Common myeloid progenitor, CD34-positive (primary cell): ENCODE data around the gene PPAN.

ENCODE experiments used
- CTCF ChIA-PET: fragments of 350-600 bp; sonication (Branson Sonifier 250); formaldehyde crosslinking; loops from one replicate; lab custom pipeline; 2021; ENCODE audit warnings: antibody characterized with exemption; lab: Charles Lee
- POLR2A ChIA-PET: fragments of 350-600 bp; sonication (Branson Sonifier 250); formaldehyde crosslinking; loops from one replicate; lab custom pipeline; 2021; ENCODE audit warnings: antibody characterized with exemption; lab: Charles Lee
- DNase-seq, 3 donors: peaks; one replicate each; pipeline versions ENCODE4 v3.0.0 to v3.0.0-alpha.2; 2013
- H3K27ac ChIP-seq, 2 experiments: 1 replicate in 1 of 2; 2 replicates in 1 of 2; pipeline ENCODE4 v1.7.0; 2013; ENCODE audit warnings: inconsistent platforms in 2 of 2, low read length in 2 of 2, mild to moderate bottlenecking in 2 of 2, low read depth in 1 of 2, moderate library complexity in 1 of 2; ENCODE audit not compliant: severe bottlenecking in 2 of 2, insufficient read depth in 1 of 2, poor library complexity in 1 of 2
- H3K27me3 ChIP-seq, 5 experiments: replicated peaks in 2 of 5; 1 replicate in 3 of 5; 2 replicates in 2 of 5; pipeline versions ENCODE4 v1.6.1 to v1.7.0; 2013; ENCODE audit warnings: low read length in 4 of 5, mild to moderate bottlenecking in 2 of 5, moderate library complexity in 2 of 5, inconsistent platforms in 1 of 5; ENCODE audit not compliant: insufficient read depth in 5 of 5, control insufficient read depth in 4 of 5
- H3K36me3 ChIP-seq, 4 experiments: 1 replicate in 2 of 4; 2 replicates in 2 of 4; pipeline versions ENCODE4 v1.6.1 to v1.7.0; 2013; ENCODE audit warnings: low read length in 3 of 4, control low read depth in 1 of 4, mild to moderate bottlenecking in 1 of 4; ENCODE audit not compliant: control insufficient read depth in 4 of 4, insufficient read depth in 4 of 4
- H3K4me1 ChIP-seq, 4 experiments: 1 replicate in 3 of 4; 2 replicates in 1 of 4; pipeline versions ENCODE4 v1.6.1 to v1.7.1; 2013; ENCODE audit warnings: low read length in 3 of 4, mild to moderate bottlenecking in 3 of 4, control low read depth in 1 of 4, inconsistent platforms in 1 of 4, moderate library complexity in 1 of 4; ENCODE audit not compliant: control insufficient read depth in 4 of 4, insufficient read depth in 4 of 4; ENCODE audit errors: control extremely low read depth in 1 of 4
- H3K4me3 ChIP-seq, 7 experiments: 1 replicate in 4 of 7; 2 replicates in 3 of 7; pipeline versions ENCODE4 v1.5.1 to v1.7.0; 2013; ENCODE audit warnings: mild to moderate bottlenecking in 7 of 7, low read length in 6 of 7, moderate library complexity in 6 of 7, inconsistent platforms in 2 of 7, low read depth in 2 of 7, control low read depth in 1 of 7; ENCODE audit not compliant: insufficient read depth in 4 of 7, control insufficient read depth in 1 of 7; ENCODE audit errors: extremely low read depth in 1 of 7
- H3K9me3 ChIP-seq, 5 experiments: 1 replicate in 4 of 5; 2 replicates in 1 of 5; pipeline versions ENCODE4 v1.6.1 to v1.7.1; 2013; ENCODE audit warnings: low read length in 4 of 5, mild to moderate bottlenecking in 2 of 5, inconsistent platforms in 1 of 5, low read depth in 1 of 5, moderate library complexity in 1 of 5; ENCODE audit not compliant: control insufficient read depth in 4 of 5, insufficient read depth in 2 of 5; ENCODE audit errors: control extremely low read depth in 1 of 5
- WGBS: methylation state at CpG from one replicate; pipeline ENCODE4 v1.1.5; 2013; ENCODE audit not compliant: insufficient coverage; 5-methylcytosine and 5-hydroxymethylcytosine counted together

The PPAN gene

DNA sequence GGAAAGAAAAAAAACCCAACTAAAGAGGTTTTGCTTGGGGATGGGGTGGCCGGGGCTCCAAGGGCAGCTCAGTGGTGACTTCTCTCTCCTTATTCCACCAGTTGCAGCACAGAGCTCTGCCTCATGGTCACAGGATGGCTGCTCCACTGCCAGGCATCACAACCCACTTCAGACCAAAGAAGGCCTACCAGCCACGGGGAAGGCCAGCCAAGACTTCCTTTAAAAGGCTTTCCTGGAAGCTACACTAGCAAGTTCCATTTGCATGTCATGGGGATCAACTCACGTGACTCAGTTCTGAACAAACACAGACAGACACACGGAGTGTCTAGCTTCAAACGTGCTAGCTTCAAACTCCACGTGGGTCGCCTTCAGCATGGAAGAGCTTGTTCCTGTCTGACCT is 26.7 kb downstream of the PPAN start:
- ChIA-PET CTCF (interaction anchor here (1.1 to 2.5 kb wide), 2 partner anchors 10 to 25 kb away, joined by 3 to 7 read pairs; no protein-coding TSS in a partner anchor), POLR2A (interaction anchor here (0.6 kb wide), 1 partner anchor 36 kb away, joined by 4 read pairs; no protein-coding TSS in a partner anchor)
- H3K4me1 ChIP-seq, result no peaks in the 10 kb centered on the region
- peaks cover 2 to 77% (median 54%) of the 10 kb centered on the region in 4 experiments for H3K36me3 ChIP-seq
- H3K9me3 ChIP-seq, result no peaks in the 10 kb centered on the region
- H3K27ac ChIP-seq, result no peak overlapping the region
- no peak for DNase-seq
- H3K27me3 ChIP-seq, result no peaks in the 10 kb centered on the region
- H3K4me3 ChIP-seq, result no peak overlapping the region
- WGBS, result no CpG with 5 or more reads among the region's 7 CpGs

DNA sequence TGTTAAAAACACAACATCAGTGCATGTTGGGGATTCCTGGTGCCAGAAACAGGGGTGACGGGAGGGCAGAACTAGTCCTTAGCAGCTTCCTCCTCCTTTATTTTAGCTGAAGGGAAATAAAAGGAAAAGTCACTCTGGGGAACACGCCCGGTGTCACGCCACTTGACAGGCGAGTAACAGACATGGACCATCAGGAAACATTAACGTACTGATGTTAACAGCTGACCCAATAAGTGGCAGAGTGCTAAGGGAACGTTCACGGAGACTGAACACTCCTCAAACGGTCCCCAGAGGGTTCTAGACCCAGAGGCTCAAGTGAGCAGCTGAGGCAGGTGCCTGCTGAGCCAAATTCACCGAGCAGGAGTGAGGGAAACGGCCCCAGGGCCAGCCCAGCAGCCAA is 27.4 kb downstream of the PPAN start:
- Histone ChIP-seq H3K36me3 (peaks cover 2 to 79% (median 59%) of the 10 kb centered on the region in 4 experiments), H3K4me1 (no peaks in the 10 kb centered on the region), H3K4me3 (no peak overlapping the region), H3K27ac (no peak overlapping the region), H3K9me3 (no peaks in the 10 kb centered on the region), H3K27me3 (no peaks in the 10 kb centered on the region)
- ChIA-PET CTCF (interaction anchor here (1.1 to 2.5 kb wide), 2 partner anchors 9 to 24 kb away, joined by 3 to 7 read pairs; no protein-coding TSS in a partner anchor), POLR2A (no interaction called here)
- WGBS, result 94% methylated on average over 10 of the region's 11 CpGs
- no peak for DNase-seq

DNA sequence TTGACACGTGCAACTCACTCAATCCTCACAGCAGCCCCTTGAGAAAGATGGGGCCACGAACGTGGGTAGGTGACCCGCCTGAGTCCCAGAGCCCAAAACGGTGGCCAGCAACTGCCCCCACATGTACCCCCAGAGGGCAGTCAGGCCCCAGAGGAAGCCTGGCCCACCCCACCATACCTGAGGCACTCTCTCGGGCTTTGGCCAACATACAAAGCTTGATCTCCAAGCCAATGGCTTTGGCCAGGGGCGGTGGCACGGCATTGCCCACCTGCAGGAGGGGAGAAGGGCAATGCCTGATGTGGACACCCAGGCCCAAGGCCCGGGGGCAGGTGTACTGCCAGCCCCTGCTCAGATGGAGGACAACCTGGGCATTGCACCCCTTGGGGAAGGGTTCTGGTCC is 27.9 kb downstream of the PPAN start:
- Histone ChIP-seq H3K9me3 (no peaks in the 10 kb centered on the region), H3K27ac (no peak overlapping the region), H3K4me3 (no peak overlapping the region), H3K27me3 (no peaks in the 10 kb centered on the region), H3K4me1 (no peaks in the 10 kb centered on the region), H3K36me3 (peaks cover 2 to 81% (median 63%) of the 10 kb centered on the region in 4 experiments)
- no peak for DNase-seq
- WGBS, result 95% methylated on average over 5 of the region's 9 CpGs
- ChIA-PET POLR2A (no interaction called here), CTCF (interaction anchor here (2.5 kb wide), 1 partner anchor 8 kb away, joined by 7 read pairs; no protein-coding TSS in a partner anchor)

DNA sequence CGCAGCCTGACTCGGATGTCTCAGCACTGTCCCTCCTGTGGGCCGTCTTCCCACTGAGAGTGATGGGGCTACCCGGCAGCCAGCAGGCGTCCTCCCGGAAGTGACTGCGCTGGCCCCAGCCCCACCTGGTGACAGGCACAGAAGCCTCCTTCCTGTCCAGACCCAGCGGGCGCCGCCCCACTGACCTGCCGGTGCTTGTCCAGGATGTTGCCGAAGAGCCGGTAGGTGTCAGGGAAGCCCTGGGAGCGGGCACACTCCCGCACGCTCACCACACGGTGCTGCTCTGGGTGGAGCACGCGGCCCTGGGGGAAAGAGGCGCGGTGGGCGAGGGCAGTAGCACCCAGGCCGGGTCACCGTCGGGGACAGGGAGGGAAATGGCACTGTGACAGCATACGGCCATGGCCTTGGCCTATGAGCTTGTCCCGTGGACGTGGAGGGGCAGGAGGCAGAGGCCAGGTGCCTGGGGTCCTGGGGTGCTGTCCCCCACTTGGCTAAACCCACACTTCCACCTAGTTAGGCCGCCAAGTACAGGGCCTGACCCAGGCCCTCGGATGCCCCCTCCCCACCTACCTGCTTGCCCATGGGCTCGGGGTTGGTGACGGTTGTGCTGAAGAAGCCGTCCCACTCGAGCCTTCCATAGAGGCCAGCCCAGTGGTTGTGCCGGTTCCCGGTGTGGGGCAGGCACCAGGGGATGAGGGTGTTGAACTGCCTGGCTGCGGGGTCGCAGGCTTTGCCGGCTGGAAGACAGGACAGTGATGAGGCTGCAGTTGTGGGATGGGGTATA is 29.6 kb downstream of the PPAN start:
- Histone ChIP-seq H3K9me3 (no peaks in the 10 kb centered on the region), H3K4me3 (no peak overlapping the region), H3K27me3 (no peaks in the 10 kb centered on the region), H3K27ac (no peak overlapping the region), H3K4me1 (no peaks in the 10 kb centered on the region), H3K36me3 (peaks cover 2 to 91% (median 65%) of the 10 kb centered on the region in 4 experiments)
- ChIA-PET CTCF (interaction anchor here (0.8 kb wide), 1 partner anchor 47 kb away, joined by 3 read pairs; no protein-coding TSS in a partner anchor), POLR2A (interaction anchor here (0.6 kb wide), 1 partner anchor 7 kb away, joined by 3 read pairs; no protein-coding TSS in a partner anchor)
- WGBS, result 98% methylated on average over 39 of the region's 39 CpGs
- DNase-seq, result no peak

DNA sequence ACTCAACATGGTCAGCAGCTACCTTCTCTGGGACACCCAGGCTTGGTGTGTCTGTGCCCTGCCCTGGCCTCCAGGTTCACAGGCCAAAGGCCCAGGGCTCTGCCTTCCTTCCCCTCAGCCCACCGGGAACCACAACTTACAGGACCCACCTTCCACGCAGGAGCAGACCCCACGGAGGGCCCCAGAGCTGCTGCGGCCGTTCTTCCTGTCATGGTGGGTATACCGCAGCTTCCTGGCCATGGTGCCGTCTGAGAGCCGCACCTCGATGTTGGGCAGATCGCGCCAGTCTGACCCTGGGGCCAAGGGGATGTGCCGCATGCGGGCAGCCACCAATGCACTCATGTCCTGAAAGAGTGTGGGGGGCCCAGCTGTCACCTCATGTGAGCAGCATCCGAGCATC is 30.8 kb downstream of the PPAN start:
- H3K36me3 ChIP-seq, result peaks cover 2 to 93% (median 68%) of the 10 kb centered on the region in 4 experiments

DNA sequence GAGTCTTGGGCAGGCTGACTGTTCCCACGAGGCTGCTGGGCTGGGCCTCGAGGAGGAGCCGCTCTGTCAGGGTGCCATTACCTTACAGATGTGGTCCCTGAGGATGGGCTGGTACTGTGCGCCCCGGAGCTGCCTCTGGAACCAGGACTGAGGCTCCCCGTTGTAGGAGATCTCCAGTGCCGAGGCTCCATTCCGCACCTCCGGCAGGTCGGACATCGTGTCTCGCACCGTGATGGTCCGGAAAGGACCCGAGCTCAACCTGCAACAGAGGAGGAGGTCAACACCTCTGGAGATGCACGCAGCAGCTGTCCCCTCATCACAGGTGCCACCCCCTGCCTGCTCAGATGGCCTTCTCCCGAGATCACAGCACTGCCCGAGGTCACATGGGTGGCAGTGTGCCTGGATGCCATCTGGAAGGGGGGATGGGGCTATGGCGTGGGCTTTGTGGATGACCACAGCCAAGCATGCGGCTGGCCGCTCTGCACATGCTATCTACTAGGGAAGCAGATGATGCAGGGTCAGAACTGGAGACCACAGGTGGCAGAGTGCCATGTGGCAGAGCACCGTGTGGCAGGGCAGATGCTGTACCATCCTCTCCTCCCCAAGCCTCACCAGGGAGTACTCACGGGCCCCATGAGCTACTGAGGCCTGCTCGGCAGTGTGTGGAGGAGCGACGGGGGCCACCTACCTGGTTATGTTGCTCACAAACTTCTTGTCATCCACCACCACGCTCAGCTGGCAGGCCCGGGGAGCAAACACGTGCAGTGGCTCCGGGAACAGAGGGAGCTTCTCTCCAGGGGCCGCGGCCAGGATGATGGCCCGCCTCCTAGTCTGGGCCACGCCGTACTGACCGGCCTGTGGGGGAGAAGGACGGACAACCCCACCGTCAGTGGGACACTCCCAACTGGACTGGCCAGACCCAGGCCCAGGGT is 31.9 kb downstream of the PPAN start:
- 97% methylated on average over 37 of the region's 38 CpGs for WGBS
- H3K4me1 ChIP-seq, result no peaks in the 10 kb centered on the region
- ChIA-PET POLR2A (no interaction called here), CTCF (interaction anchor here (0.8 kb wide), 1 partner anchor 16 kb away, joined by 4 read pairs; no protein-coding TSS in a partner anchor)
- H3K9me3 ChIP-seq, result no peaks in the 10 kb centered on the region
- no peak for DNase-seq
- H3K27ac ChIP-seq, result no peak overlapping the region
- peaks cover 2 to 94% (median 73%) of the 10 kb centered on the region in 4 experiments for H3K36me3 ChIP-seq
- H3K4me3 ChIP-seq, result no peak overlapping the region
- no peaks in the 10 kb centered on the region for H3K27me3 ChIP-seq

More for the DNA sequence above, 30.8 kb downstream of the PPAN start:
- Histone ChIP-seq H3K4me3 (no peak overlapping the region), H3K27ac (no peak overlapping the region), H3K4me1 (no peaks in the 10 kb centered on the region), H3K9me3 (no peaks in the 10 kb centered on the region), H3K27me3 (no peaks in the 10 kb centered on the region)
- ChIA-PET POLR2A (no interaction called here), CTCF (no interaction called here)
- DNase-seq, result no peak
- 94% methylated on average over 14 of the region's 14 CpGs for WGBS
